Breast epithelium (tissue), 3 donors: ENCODE measurements around the gene KCNG1.

Source experiments
- POLR2AphosphoS5 ChIP-seq, 3 donors: sonication (generic); formaldehyde crosslinking; IDR thresholded peaks; one replicate each; pipeline ENCODE4 v1.6.1; 2017; ENCODE audit warnings: antibody characterized with exemption in 3 of 3
- TF ChIP-seq, protein P1 (sequence below), 3 donors: fragments of 450-650 bp; IDR thresholded peaks; one replicate each; pipeline ENCODE4 v1.5.1; 2016 to 2017; ENCODE audit warnings: antibody characterized with exemption in 3 of 3, mild to moderate bottlenecking in 3 of 3, moderate library complexity in 3 of 3

DNA sequence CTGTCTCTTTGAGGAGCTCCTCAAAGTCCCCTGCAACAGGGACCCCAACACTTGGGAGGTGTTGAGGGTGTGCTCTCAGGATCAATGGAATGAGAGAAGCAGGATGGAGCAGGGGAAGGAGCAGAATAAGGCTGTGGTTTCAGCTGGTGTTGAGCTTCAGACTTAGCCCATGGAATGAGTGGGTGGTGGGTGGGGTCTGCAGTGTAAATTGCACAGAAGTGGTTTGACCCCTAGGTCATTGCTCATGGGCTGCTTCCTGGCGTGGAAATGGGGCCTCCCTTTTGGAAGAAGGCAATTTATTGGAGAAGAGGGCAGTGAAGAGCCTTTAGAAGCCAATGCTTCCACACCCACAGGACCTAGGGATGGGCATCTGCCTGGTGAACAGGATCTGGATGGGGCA lies 37.0 kb upstream of the KCNG1 start:
- no peak for TF ChIP-seq POLR2AphosphoS5 (IDR thresholded peaks at IDR 0.05)
- TF ChIP-seq, protein P1, sequence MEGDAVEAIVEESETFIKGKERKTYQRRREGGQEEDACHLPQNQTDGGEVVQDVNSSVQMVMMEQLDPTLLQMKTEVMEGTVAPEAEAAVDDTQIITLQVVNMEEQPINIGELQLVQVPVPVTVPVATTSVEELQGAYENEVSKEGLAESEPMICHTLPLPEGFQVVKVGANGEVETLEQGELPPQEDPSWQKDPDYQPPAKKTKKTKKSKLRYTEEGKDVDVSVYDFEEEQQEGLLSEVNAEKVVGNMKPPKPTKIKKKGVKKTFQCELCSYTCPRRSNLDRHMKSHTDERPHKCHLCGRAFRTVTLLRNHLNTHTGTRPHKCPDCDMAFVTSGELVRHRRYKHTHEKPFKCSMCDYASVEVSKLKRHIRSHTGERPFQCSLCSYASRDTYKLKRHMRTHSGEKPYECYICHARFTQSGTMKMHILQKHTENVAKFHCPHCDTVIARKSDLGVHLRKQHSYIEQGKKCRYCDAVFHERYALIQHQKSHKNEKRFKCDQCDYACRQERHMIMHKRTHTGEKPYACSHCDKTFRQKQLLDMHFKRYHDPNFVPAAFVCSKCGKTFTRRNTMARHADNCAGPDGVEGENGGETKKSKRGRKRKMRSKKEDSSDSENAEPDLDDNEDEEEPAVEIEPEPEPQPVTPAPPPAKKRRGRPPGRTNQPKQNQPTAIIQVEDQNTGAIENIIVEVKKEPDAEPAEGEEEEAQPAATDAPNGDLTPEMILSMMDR (IDR thresholded peaks at IDR 0.05): no peak
